Heart left ventricle (tissue), 16 donors: Measurements from ENCODE around the gene THBS4. TPM values are rescaled to one million over a fixed set of nuclear protein-coding genes. Genes with fewer than 3 reads are reported as not detected.

Source experiments
- ATAC-seq, 4 donors: fragments of 200-7000 bp; cut with Tn5 transposase; one replicate each; pipeline ENCODE4 v1.9.1; 2020 to 2022; ENCODE audit warnings: moderate library complexity in 4 of 4, mild to moderate bottlenecking in 3 of 4, moderate number of reproducible peaks in 1 of 4
- DNase-seq, 5 donors: peaks; one replicate each; pipeline ENCODE4 v3.0.0-alpha.2; 2020
- H3K27ac ChIP-seq, 12 donors: fragments of 200-600 bp; sonication (generic) in 4 of 12; one replicate each; pipeline versions ENCODE4 v1.5.0 to v1.8.0; 2016 to 2022; ENCODE audit warnings: mild to moderate bottlenecking in 2 of 12
- H3K27me3 ChIP-seq, 9 donors: fragments of 200-600 bp; sonication (generic) in 2 of 9; one replicate each; pipeline versions ENCODE4 v1.5.1 to v1.8.0; 2016 to 2022; ENCODE audit warnings: mild to moderate bottlenecking in 3 of 9
- H3K36me3 ChIP-seq, 9 donors: fragments of 200-600 bp; sonication (generic) in 2 of 9; one replicate each; pipeline versions ENCODE4 v1.5.0 to v1.8.0; 2018 to 2022; ENCODE audit warnings: mild to moderate bottlenecking in 2 of 9
- H3K4me1 ChIP-seq, 12 donors: fragments of 200-600 bp; sonication (generic) in 4 of 12; one replicate each; pipeline versions ENCODE4 v1.5.0 to v1.8.0; 2016 to 2022; ENCODE audit warnings: mild to moderate bottlenecking in 3 of 12
- H3K4me3 ChIP-seq, 12 donors: fragments of 200-600 bp; sonication (generic) in 4 of 12; one replicate each; pipeline versions ENCODE4 v1.5.0 to v1.8.0; 2017 to 2022; ENCODE audit warnings: mild to moderate bottlenecking in 9 of 12, moderate library complexity in 4 of 12
- H3K9me3 ChIP-seq, 12 donors: fragments of 200-600 bp; sonication (generic) in 4 of 12; one replicate each; pipeline versions ENCODE4 v1.5.0 to v1.8.0; 2016 to 2022; ENCODE audit warnings: mild to moderate bottlenecking in 1 of 12
- POLR2A ChIP-seq, 2 donors: fragments of 450-650 bp; IDR thresholded peaks; one replicate each; pipeline ENCODE4 v1.6.1; 2017; ENCODE audit warnings: antibody characterized with exemption in 2 of 2, mild to moderate bottlenecking in 2 of 2, moderate library complexity in 2 of 2
- WGBS, 4 donors: extraction: QIAGEN DNeasy Blood & Tissue Kit in 2 of 4; methylation state at CpG; one replicate each; pipeline versions ENCODE4 v1.1.5 to v1.1.7; 2013 to 2018; 5-methylcytosine and 5-hydroxymethylcytosine counted together
- intact Hi-C, 10 donors: fragments of 100-400 bp; cut with DNase I; formaldehyde crosslinking; loops; one replicate each; pipeline versions ENCODE4 v1.11.1 to v1.14.2; 2022
- polyA plus RNA-seq, 2 donors: library from polyadenylated mRNA; stranded (reverse); fragments of 200-250 nt; gene quantifications; one replicate each; pipeline ENCODE4 v1.2.3, GENCODE V29; 2013
- total RNA-seq, 9 donors: library from RNA; depleted of rRNA in 2 of 9; stranded (reverse); fragments of >200 nt in 2 of 9; fragmentation: NEBNext Ultra II Directional in 3 of 9; extraction: Animal tissue kit (Norgen Biotek cat#: 25700) in 3 of 9; gene quantifications; one replicate each; pipeline versions ENCODE4 v1.1.0 to v1.2.4, GENCODE V29; 2016 to 2023
- TF ChIP-seq, protein P1 (sequence below), 12 donors: fragments of 200-600 bp; sonication (generic) in 4 of 12; IDR thresholded peaks; one replicate each; pipeline versions ENCODE4 v1.5.0 to v1.8.0; 2018 to 2022; ENCODE audit warnings: antibody characterized with exemption in 12 of 12, mild to moderate bottlenecking in 5 of 12
- donor health status: ischemic (EF 13 %, LVEDD 7.1; RV severe dilation, severe dysfunction).
- donor health status: healthy with polysubstance abuse.
- donor health status: DM: no; HTN: yes; CAD: no.
- donor health status: DM: no; HTN: no; CAD: no.
- donor health status: ischemic (EF 25% LVEDD 6.9; RV normal size, moderate dysfunction).
- donor health status: ischemic (EF 25% LVEDD 5.7; RV mildly dilated, moderate dysfunction).
- donor health status: healthy.
- donor health status: DM: yes; HTN: yes; CAD: no.
- donor health status: ischemic (EF 35%, LVEDD 5.7; RV mildly dilated, moderate dysfunction).
- donor health status: nonischemic (EF 11% LVEDD 7.7; RV severe dilation, severe dysfunction).
- donor health status: DM: yes; HTN: yes; CAD: no.
- donor health status: PGD.
- donor health status: ischemic (EF 29% LVEDD 5.4; RV normal size, mild dysfunction).
- donor health status: nonischemic (EF 23%, LVEDD 6.1; RV moderate dilation, normal function).

Gene THBS4
- total and polyA plus RNA-seq, 11 donors, result 38.6 to 266 (median 73.9) TPM

DNA sequence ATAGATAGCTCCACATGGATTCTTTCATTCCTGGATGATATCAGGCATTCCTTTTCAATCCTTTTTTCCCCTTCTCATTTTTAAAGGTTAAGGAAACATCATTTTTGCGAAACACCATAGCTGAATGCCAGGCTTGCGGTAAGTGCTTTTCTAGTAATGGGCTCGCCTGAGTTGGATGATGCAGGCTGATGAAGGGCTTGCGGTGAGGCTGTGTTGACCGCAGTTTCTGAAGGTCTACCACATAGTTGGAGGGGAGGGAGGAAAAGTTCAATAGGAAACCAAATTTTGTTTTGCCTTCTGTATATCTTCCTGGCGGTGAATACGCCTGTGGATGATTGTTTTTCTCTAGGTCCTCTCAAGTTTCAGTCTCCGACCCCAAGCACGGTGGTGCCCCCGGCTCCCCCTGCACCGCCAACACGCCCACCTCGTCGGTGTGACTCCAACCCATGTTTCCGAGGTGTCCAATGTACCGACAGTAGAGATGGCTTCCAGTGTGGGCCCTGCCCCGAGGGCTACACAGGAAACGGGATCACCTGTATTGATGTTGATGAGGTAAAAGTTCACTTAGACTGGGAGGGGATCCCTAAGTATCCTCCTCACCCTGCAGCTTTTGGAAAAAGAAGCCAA is 24.3 kb downstream of the THBS4 start:
- Histone ChIP-seq H3K27me3 (no peaks in the 10 kb centered on the region), H3K4me1 (peaks cover 0 to 6% (median 0%) of the 10 kb centered on the region in 12 donors), H3K27ac (no peak overlapping the region), H3K4me3 (no peak overlapping the region), H3K36me3 (peaks cover 0 to 69% (median 8%) of the 10 kb centered on the region in 9 donors), H3K9me3 (no peaks in the 10 kb centered on the region)
- 97 to 98% (median 97%) methylated on average over 18 of the region's 18 CpGs for WGBS, 4 donors
- no peak for DNase-seq
- no peak for TF ChIP-seq POLR2A (IDR thresholded peaks at IDR 0.05)
- TF ChIP-seq, protein P1, sequence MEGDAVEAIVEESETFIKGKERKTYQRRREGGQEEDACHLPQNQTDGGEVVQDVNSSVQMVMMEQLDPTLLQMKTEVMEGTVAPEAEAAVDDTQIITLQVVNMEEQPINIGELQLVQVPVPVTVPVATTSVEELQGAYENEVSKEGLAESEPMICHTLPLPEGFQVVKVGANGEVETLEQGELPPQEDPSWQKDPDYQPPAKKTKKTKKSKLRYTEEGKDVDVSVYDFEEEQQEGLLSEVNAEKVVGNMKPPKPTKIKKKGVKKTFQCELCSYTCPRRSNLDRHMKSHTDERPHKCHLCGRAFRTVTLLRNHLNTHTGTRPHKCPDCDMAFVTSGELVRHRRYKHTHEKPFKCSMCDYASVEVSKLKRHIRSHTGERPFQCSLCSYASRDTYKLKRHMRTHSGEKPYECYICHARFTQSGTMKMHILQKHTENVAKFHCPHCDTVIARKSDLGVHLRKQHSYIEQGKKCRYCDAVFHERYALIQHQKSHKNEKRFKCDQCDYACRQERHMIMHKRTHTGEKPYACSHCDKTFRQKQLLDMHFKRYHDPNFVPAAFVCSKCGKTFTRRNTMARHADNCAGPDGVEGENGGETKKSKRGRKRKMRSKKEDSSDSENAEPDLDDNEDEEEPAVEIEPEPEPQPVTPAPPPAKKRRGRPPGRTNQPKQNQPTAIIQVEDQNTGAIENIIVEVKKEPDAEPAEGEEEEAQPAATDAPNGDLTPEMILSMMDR (IDR thresholded peaks at IDR 0.05), result no peak
- no peak for ATAC-seq
- intact Hi-C loops, result no loop called here

DNA sequence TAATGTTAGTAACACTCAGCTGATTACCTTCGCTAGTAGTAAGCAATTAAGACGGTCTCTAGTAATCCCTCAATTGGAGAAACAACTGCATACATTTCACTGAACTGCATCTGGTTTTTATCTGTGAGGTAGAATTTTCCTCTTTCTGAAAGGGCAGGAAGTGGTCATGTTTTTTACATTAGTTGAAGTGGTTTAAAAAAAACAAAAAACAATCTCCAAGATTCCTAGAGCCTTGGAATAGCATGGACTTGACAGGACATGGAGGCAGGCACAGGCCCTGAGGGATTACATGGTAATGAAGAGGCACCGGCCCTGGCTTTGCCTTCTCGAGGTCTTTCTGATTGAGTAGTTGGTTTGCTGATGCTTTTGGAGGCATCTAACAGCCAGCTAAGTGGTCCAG is 25.8 kb downstream of the THBS4 start:
- TF ChIP-seq, protein P1 (IDR thresholded peaks at IDR 0.05), result no peak
- TF ChIP-seq POLR2A (IDR thresholded peaks at IDR 0.05), result no peak
- H3K36me3 ChIP-seq, result peaks cover 0 to 72% (median 8%) of the 10 kb centered on the region in 9 donors
- no peaks in the 10 kb centered on the region for H3K27me3 ChIP-seq
- H3K27ac ChIP-seq, result no peak overlapping the region
- H3K9me3 ChIP-seq, result no peaks in the 10 kb centered on the region
- H3K4me1 ChIP-seq, result peaks cover 0 to 6% (median 0%) of the 10 kb centered on the region in 12 donors
- intact Hi-C loops, result no loop called here
- DNase-seq (no peak), ATAC-seq (peak in 1 of 4 donors; percentile 22)
- 45 to 54% (median 51%) methylated on average over 4 of the region's 4 CpGs for WGBS, 4 donors
- H3K4me3 ChIP-seq, result peak overlapping the region in 1 of 12 donors; percentile 2

DNA sequence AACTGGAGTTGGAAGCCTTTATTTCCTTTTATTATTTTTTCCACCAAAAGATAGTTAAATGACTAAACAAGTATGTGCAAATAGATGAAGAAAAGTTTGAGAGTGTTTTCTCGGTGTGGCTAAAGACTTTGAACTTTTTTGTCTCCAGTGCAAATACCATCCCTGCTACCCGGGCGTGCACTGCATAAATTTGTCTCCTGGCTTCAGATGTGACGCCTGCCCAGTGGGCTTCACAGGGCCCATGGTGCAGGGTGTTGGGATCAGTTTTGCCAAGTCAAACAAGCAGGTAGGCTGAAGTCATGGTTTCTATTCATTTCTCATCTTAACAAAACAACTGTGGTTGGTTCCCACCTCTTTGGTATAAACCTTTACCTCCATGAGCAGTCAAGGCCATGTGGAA is 26.4 kb downstream of the THBS4 start:
- TF ChIP-seq, protein P1 (IDR thresholded peaks at IDR 0.05), result no peak
- no peak for TF ChIP-seq POLR2A (IDR thresholded peaks at IDR 0.05)
- ATAC-seq, result no peak
- Histone ChIP-seq H3K4me1 (peaks cover 0 to 6% (median 0%) of the 10 kb centered on the region in 12 donors), H3K27ac (no peak overlapping the region), H3K36me3 (peaks cover 0 to 72% (median 8%) of the 10 kb centered on the region in 9 donors), H3K27me3 (no peaks in the 10 kb centered on the region), H3K9me3 (no peaks in the 10 kb centered on the region), H3K4me3 (peak overlapping the region in 1 of 12 donors; percentile 2)
- intact Hi-C loops, result no loop called here
- no peak for DNase-seq
- WGBS, 4 donors, result 91 to 98% (median 96%) methylated on average over 4 of the region's 4 CpGs

DNA sequence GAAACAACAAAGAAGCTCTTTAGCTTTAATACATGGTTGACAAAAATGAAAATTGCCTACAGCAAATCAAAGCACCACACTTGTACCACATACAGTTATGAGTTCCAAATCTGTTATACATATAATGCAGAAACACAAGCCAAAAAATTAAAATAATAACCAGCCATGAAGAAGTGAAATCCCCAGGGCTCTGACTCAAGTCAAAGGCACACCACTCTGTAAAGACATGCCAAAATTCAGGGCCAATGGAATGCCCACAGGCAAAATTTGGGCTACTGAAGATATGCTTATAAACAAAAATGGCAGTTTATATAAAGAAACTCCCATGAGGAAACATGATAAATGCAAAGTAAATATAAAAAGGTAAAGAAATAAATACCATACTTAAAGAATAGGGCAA is 29.0 kb downstream of the THBS4 start:
- DNase-seq (no peak), ATAC-seq (no peak)
- H3K4me3 ChIP-seq, result no peak overlapping the region
- H3K36me3 ChIP-seq, result peaks cover 0 to 77% (median 12%) of the 10 kb centered on the region in 9 donors
- no peaks in the 10 kb centered on the region for H3K9me3 ChIP-seq
- TF ChIP-seq, protein P1 (IDR thresholded peaks at IDR 0.05), result no peak
- TF ChIP-seq POLR2A (IDR thresholded peaks at IDR 0.05), result no peak
- peak overlapping the region in 1 of 12 donors; percentile 15 for H3K27ac ChIP-seq
- no peaks in the 10 kb centered on the region for H3K27me3 ChIP-seq
- intact Hi-C loops, result no loop called here
- peaks cover 0 to 14% (median 3%) of the 10 kb centered on the region in 12 donors for H3K4me1 ChIP-seq
